Muscle of back (tissue), 13 donors: ENCODE measurements around the gene LONP2. TPM values are rescaled to one million over a fixed set of nuclear protein-coding genes. Genes with fewer than 3 reads are reported as not detected.

Experiments
- DNase-seq, 3 donors: peaks; one replicate each; pipeline versions ENCODE4 v3.0.0 to v3.0.0-alpha.2; 2013
- long read RNA-seq, 9 donors: transcript quantifications; one replicate each; lab custom pipeline, GENCODE V29; 2026
- polyA plus RNA-seq, 10 donors: library from polyadenylated mRNA; unstranded; fragments of 120-200 nt; gene quantifications; one replicate each; pipeline ENCODE4 v1.2.1, GENCODE V29; 2013; ENCODE audit not compliant: insufficient read length in 10 of 10

Gene LONP2
- 10 to 100 TPM; 34.1 to 56.1 (median 44.2) TPM for polyA plus RNA-seq
- long read RNA-seq, donor 1, full-length matches to known transcripts: 5 of 26 reads
- long read RNA-seq, donor 1, partial matches to known transcripts: 0 of 26 reads
- long read RNA-seq, donor 1, other reads (novel, unspliced or antisense): 21 of 26 reads
- long read RNA-seq, donor 2, full-length matches to known transcripts: 1 of 1 reads
- long read RNA-seq, donor 2, partial matches to known transcripts: 0 of 1 reads
- long read RNA-seq, donor 2, other reads (novel, unspliced or antisense): 0 of 1 reads
- long read RNA-seq, donor 3: 0 reads
- long read RNA-seq, donor 4, full-length matches to known transcripts: 1 of 1 reads
- long read RNA-seq, donor 4, partial matches to known transcripts: 0 of 1 reads
- long read RNA-seq, donor 4, other reads (novel, unspliced or antisense): 0 of 1 reads
- long read RNA-seq, donor 5, full-length matches to known transcripts: 7 of 17 reads
- long read RNA-seq, donor 5, partial matches to known transcripts: 10 of 17 reads
- long read RNA-seq, donor 5, other reads (novel, unspliced or antisense): 0 of 17 reads
- long read RNA-seq, donor 6, full-length matches to known transcripts: 9 of 9 reads
- long read RNA-seq, donor 6, partial matches to known transcripts: 0 of 9 reads
- long read RNA-seq, donor 6, other reads (novel, unspliced or antisense): 0 of 9 reads
- long read RNA-seq, donor 7, full-length matches to known transcripts: 2 of 2 reads
- long read RNA-seq, donor 7, partial matches to known transcripts: 0 of 2 reads
- long read RNA-seq, donor 7, other reads (novel, unspliced or antisense): 0 of 2 reads
- long read RNA-seq, donor 8, full-length matches to known transcripts: 2 of 2 reads
- long read RNA-seq, donor 8, partial matches to known transcripts: 0 of 2 reads
- long read RNA-seq, donor 8, other reads (novel, unspliced or antisense): 0 of 2 reads
- long read RNA-seq, donor 9: 0 reads

DNA sequence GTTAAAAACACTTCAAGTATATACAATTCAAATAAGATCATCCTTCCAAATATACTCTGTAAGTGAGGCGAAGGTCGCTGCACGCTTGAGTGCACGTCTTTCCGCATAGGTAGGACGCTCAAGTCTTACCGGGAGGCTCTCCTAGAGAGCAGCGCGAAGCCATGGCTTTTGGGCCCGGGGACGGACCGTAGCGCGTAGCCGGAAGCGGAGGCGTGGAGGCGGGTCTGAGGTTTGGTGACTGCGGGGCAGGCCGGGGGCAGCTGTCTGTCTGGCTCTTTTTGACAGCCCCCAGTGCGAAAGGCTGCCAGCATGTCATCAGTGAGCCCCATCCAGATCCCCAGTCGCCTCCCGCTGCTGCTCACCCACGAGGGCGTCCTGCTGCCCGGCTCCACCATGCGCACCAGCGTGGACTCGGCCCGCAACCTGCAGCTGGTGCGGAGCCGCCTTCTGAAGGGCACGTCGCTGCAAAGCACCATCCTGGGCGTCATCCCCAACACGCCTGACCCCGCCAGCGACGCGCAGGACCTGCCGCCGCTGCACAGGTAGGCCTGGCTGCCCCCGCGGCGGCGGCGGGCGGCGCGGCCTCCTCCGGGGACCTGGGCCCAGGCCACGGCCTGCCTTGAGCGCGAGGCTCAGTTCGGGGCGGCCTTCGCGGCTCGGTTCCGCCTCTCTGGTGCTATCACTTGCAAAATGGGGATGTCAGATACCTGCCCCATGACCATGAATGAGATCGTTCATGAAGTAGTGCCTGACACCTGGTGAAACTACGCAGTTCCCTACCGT is at the start of gene LONP2:
Gene LONP2 (plus strand): TSS at position 221 of the 783 bp plus-strand sequence. CDS start 89 bp downstream, at position 310.
- DNase-seq: peak; percentile 88 to 97 (median 94)

DNA sequence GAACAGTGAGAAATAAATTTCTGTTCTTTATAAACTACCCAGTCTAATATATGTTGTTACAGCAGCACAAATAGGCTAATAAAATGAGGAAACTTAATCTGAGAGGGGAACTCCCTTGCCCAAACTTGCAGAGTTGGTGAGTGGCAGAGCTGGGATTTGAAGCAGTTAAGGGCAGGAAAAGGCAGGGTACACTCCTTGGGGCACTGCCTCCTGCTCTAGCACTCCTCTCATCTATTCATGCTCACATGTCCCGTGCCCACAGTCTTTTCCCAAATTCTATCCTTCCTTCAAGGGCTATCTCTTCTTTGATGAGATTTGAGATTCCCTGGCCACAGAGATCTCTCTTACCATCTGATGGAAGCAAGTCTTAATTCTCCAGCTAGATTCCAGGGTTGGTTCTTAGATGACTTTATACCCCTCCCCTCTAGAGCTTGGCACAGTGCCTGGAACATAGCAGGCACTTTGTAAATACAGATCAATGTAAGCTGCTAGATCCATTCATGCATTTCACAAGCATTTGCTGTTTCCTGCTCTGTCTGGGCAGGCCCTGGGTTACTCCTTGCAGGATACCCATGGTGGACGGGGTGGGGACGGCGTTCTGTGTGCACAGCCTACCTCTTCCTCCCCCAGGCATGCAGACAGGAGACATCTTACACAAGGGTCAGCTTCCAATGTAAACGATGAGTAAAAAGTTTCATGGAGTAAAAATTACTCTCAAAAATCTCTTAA is 49.1 kb upstream of the LONP2 start:
- DNase-seq: peak in 1 of 3 donors; percentile 7

- no peak for DNase-seq
These were observed 46.8 kb upstream of the LONP2 start for GRCh38 chr16:48197294-48197693.

DNA sequence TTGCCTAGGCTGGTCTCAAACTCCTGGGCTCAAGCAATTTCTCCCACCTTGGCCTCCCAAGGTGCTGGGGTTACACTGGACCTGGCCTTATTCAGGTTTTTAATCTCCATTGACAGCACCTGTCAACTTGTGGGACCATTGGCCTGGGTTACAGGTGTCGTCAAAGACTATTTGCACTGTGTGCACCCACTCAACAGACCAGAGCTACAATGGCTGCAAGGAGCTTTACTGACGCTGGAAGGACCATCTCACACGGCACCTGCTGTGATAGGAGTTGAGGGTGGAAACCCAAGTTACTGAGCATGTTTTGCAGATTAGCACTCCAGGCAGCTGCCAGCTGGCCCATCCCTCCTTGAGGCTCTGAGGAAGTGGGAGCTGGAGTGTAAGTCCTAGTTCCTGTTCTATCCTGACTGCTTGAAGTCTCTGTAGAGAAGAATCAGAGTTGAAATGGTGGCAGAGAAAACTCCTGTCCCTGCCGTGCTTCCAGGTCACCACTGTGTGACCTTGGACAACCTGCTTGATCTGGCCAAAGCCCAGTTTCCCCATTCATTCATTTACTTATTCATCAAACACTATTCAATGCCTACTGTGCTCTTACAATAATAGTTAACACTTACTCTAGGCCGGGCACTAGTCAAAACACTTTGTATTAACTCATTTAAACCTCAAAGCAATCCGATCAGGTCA is 42.4 kb upstream of the LONP2 start:
- no peak for DNase-seq

DNA sequence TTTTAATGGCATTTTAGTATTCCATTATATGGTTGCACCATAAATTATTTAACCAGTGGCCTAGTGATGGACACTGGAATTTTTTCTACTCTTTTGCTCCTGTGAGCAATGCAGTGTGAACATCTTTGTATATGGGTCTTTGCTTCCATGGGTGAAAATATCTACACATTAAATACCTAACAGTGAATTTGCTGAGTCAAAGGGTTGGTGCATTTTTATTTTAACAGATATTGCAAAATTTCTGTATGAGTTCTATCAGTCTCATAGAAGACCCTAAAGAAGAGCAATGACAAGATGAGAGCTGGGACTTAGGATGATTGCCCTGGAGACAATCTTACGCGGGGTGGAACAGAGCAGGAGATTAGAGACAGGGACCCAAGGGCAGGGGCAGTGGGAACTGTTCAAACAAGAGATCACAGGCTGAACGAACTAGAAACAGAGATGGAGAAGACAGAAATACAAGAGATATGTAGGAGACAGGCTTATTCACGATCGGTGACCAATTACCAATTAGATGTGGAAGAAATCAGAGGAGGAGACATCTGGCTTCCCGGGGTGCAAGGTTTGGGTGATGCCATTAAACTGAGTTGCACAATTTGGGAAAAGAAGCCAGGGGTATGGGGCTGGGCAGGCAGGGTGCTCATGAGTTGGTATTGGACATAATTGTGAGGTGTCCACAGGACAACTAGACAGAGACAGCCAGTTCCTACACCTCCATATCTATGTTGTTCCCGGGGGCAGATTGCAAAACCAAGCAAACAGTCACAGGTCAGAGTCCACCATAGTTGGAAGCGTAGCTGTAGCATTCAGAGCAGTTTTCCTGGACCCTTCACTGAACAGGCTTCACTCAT is 39.9 kb upstream of the LONP2 start:
- DNase-seq: no peak

GRCh38 chr16:48204825-48205151 is 39.3 kb upstream of the LONP2 start:
- no peak for DNase-seq

DNA sequence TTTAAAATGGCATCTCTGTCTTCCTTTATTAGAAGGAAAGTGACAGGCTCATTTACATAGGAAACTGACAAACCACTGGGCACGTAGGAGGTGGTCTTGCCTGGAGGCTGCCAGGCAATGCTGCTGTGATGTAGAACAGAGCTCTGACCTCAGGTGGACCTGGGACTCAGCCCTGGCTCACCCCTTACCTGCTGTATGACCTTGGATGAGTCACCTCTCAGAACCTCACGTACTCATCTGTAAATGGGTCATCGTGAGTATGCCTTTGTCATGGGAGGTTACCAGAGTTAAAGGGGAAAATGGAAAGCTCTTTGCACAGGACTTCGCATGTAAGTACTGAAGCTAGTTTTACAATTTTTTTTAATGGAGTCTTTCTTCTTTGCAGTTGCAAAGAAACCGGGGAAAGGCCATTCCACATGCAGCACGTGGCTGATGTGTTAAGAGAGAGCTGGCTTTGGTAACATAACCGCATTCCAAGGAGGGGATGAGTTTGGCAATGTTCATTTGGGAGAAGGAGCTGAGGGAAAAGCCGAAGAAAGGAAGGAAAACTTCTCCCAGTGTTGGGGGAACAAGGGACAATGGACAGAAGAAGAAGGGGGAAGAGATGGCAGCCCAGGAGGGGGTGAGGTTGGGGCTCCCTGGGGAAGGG is 37.4 kb upstream of the LONP2 start:
- DNase-seq: no peak

- no peak for DNase-seq
These were observed 33.4 kb upstream of the LONP2 start for GRCh38 chr16:48210747-48211146.

- no peak for DNase-seq
These were observed 32.1 kb upstream of the LONP2 start for GRCh38 chr16:48212033-48212432.

DNA sequence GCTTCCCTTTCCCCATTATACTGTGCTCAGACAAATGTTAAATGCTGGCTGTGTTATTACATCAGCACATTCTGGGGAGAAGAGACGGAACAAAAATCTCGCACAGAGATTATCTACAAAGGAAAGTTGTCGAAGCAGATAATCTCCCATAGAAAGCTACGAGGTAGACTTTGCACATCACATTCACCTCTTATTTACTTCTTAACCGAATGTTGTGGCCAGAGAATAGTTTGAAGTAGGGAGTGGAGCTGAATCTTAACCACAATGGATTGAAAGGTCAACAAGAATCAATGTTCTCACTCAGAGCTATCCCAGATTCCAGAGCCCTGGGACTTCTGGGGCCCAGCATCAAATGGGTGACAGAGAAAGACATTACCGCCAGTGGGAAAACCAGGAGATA is 28.4 kb upstream of the LONP2 start:
- DNase-seq: no peak

GRCh38 chr16:48217708-48218107 is 26.4 kb upstream of the LONP2 start:
- no peak for DNase-seq

GRCh38 chr16:48218473-48218872 is 25.6 kb upstream of the LONP2 start:
- no peak for DNase-seq

- DNase-seq: no peak
These were observed 23.2 kb upstream of the LONP2 start for GRCh38 chr16:48220891-48221290.

- DNase-seq: no peak
These were observed 20.6 kb upstream of the LONP2 start for GRCh38 chr16:48223490-48223889.

DNA sequence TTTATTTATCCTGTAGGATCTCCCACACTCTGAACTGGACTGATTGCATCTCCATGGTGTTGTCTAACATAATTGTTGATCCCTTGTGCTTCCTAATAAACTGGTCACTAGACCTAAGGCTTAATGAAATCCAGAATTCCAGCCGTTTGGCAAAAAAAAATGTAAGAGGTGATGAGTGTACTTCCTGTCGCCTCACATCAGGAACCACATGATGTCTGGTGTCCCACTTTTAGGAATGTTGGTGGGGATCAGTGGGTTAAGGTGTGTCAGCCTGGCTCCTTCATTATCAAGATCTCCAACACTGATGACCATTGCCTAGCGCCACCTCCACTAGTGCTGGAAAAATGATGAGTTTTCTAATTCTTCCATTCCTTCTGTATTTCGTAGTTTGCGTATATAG is 18.6 kb upstream of the LONP2 start:
- no peak for DNase-seq

DNA sequence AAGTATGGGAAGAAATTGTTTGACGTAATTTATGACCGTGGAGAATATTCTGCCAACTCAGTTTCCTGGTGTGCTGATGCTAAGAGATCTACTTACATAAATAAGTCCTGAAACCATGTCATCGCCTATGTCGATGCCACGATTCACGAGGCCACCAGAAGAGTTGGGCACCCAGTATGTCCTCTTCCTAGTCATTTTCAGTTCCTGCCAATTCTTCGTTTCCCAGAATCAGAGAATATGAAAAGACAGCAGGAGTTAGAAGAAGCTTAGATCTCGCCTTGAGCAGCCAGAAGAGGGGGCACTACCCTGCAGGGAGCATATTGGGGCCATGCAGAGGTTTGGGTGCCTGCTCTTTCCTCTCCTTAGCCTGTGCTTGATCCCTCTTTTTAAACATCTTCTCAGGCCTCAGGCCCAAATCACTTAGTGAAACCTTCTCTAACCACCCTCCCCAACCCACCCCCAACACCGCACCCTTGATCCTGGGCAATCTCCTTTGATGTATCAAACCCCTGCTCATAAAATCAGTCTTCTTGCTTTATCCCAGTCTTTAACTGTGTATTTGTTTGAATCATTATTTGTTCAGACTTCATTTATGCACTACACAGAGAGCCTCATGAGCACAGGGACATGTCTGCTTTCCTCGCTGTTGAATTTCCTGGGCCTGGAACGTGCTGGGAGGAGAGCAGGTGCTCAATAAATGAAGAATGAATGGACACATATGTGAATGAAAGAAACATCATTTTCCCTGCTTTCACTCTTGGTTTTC is 12.2 kb upstream of the LONP2 start:
- peak in 2 of 3 donors; percentile 21 to 37 for DNase-seq

DNA sequence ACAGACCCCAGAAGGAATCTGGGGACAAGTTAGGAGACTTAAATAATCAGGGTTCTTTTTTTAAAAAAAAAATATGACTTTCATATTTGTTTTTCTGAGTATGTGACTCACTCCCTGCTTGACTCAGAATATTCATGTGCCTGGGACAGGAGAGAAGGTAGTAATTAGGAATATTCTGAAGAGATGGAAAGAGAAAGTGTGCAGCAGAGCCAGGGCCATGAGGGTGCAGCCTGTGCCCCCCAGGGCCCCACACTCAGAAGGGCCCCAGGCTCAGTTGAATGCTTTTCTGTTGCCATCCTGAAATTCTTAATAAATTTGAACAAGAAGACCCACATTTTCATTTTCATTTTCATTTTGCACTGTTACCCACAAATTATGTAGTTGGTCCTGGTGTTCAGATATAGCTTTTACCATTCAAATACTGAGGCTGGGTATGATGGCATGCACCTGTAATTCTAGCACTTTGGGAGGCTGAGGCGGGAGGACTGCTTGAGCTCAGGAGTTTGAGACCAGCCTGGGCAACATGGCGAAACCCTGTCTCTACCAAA is 11.5 kb upstream of the LONP2 start:
- DNase-seq: no peak

DNA sequence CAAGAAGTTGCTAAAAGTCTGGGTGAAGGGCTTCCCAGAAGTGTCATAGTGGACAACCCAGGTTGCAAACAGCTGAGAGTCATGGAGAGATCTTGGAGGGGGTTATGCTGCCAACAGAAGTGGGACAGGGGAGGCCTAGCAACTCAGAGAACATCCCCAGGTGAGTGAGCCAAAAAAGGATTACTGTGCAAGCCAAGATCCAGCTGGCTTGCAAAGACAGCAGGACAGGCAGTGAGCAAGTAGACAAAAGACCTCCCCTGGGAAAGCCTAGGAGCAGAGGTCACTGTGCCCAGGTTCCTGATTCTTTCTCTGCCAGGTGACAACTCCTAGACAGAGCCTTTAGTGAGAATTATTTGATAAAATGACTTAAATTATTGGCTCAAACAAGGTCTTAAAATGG is 9.5 kb upstream of the LONP2 start:
- no peak for DNase-seq
